K562 (cell line): ENCODE results near the gene CCDC159. TPM values are rescaled to one million over a fixed set of nuclear protein-coding genes. Genes with fewer than 3 reads are reported as not detected.

ENCODE experiments used
- ATAC-seq: fragments of 200-7000 bp; cut with Tn5 transposase; 3 replicates; pipeline ENCODE4 v1.9.1; 2020; ENCODE audit warnings: moderate library complexity
- BruUV-seq: library from RNA; stranded (reverse); fragments of 400-500 nt; replicated peaks from 2 replicates; lab custom pipeline; 2021; lab: Mats Ljungman, UMichigan
- CTCF ChIA-PET: fragments of 300-600 bp; formaldehyde crosslinking; extraction: SDS; loops from one replicate; lab custom pipeline; 2021; ENCODE audit warnings: low intra/inter-chr PET ratio; lab: Yijun Ruan, JAX
- POLR2A ChIA-PET: fragments of 300-600, 350-650 bp; sonication (Branson Sonifier 250); formaldehyde crosslinking; extraction: SDS; loops from one replicate; lab custom pipeline; 2021; ENCODE audit warnings: antibody characterized with exemption, inconsistent platforms; lab: Yijun Ruan, JAX
- DNase-seq, 4 experiments: peaks; one replicate each; pipeline versions ENCODE4 v3.0.0 to v3.0.0-alpha.2; 2011 to 2018; ENCODE audit warnings: low spot score in 3 of 4, mixed read lengths in 3 of 4; ENCODE audit errors: extremely low read depth in 1 of 4
- FAIRE-seq: peaks from 2 replicates; lab custom pipeline; 2011; peaks lifted over from hg19 to GRCh38; lab: Jason Lieb, UNC
- H2AFZ ChIP-seq: 2 replicates; pipeline ENCODE4 v1.6.0; 2011; ENCODE audit warnings: low read depth, low read length, control low read depth, inconsistent platforms
- H3K27ac ChIP-seq: fragments of 200-600 bp; 3 replicates; pipeline ENCODE4 v1.8.0; 2011; ENCODE audit warnings: low read depth, mild to moderate bottlenecking, control low read depth, inconsistent platforms, low read length, moderate library complexity, mixed read lengths; ENCODE audit errors: extremely low read depth
- H3K27me3 ChIP-seq, 2 experiments: fragments of 300-600 bp in 1 of 2; 2 replicates in 1 of 2; 3 replicates in 1 of 2; pipeline versions ENCODE4 v1.6.0 to v1.8.0; 2011; ENCODE audit warnings: inconsistent platforms in 2 of 2, low read length in 2 of 2, mild to moderate bottlenecking in 1 of 2, mixed read lengths in 1 of 2, moderate library complexity in 1 of 2; ENCODE audit not compliant: control insufficient read depth in 2 of 2, insufficient read depth in 2 of 2
- H3K36me3 ChIP-seq: fragments of 300-600 bp; 3 replicates; pipeline ENCODE4 v1.8.0; 2011; ENCODE audit warnings: mild to moderate bottlenecking, low read length, inconsistent platforms; ENCODE audit not compliant: control insufficient read depth, insufficient read depth
- H3K4me1 ChIP-seq, 2 experiments: fragments of 200-600 bp in 1 of 2; replicated peaks in 1 of 2; 2 replicates in 1 of 2; 3 replicates in 1 of 2; pipeline versions ENCODE4 v1.5.1 to v1.8.0; 2011; ENCODE audit warnings: inconsistent platforms in 2 of 2, low read length in 2 of 2, mild to moderate bottlenecking in 1 of 2, mixed read lengths in 1 of 2, moderate library complexity in 1 of 2; ENCODE audit not compliant: control insufficient read depth in 2 of 2, insufficient read depth in 2 of 2
- H3K4me2 ChIP-seq: 2 replicates; pipeline ENCODE4 v1.6.1; 2011; ENCODE audit warnings: low read length, control low read depth, inconsistent platforms, mixed read lengths; ENCODE audit not compliant: insufficient read depth
- H3K4me3 ChIP-seq: fragments of 200-600 bp; sonication (generic), shearing (Covaris generic); 2 replicates; pipeline ENCODE4 v1.5.1; 2016; ENCODE audit warnings: control low read depth, inconsistent platforms
- H3K79me2 ChIP-seq: fragments of 200-600 bp; 3 replicates; pipeline ENCODE4 v1.8.0; 2011; ENCODE audit warnings: low read length, inconsistent platforms; ENCODE audit not compliant: control insufficient read depth, insufficient read depth
- H3K9ac ChIP-seq, 2 experiments: 2 replicates each; pipeline versions ENCODE4 v1.6.0 to v1.6.1; 2011; ENCODE audit warnings: low read depth in 2 of 2, low read length in 2 of 2, control low read depth in 1 of 2, inconsistent platforms in 1 of 2, mild to moderate bottlenecking in 1 of 2, mixed read lengths in 1 of 2; ENCODE audit not compliant: insufficient read depth in 1 of 2
- H3K9me1 ChIP-seq: one replicate; pipeline ENCODE4 v1.6.0; 2011; ENCODE audit warnings: inconsistent platforms, mild to moderate bottlenecking, low read length, moderate library complexity; ENCODE audit not compliant: control insufficient read depth, insufficient read depth
- H3K9me3 ChIP-seq: replicated peaks from 2 replicates; pipeline ENCODE4 v1.5.1; 2011; ENCODE audit warnings: low read depth, low read length, inconsistent platforms; ENCODE audit not compliant: control insufficient read depth, insufficient read depth
- H4K20me1 ChIP-seq: replicated peaks from 2 replicates; pipeline ENCODE4 v1.6.1; 2011; ENCODE audit warnings: low read length, inconsistent platforms, mixed read lengths; ENCODE audit not compliant: control insufficient read depth, insufficient read depth
- ADNP ChIP-seq: fragments of 200-800 bp; sonication (Bioruptor generic); IDR thresholded peaks from 2 replicates; pipeline ENCODE4 v1.6.1; 2016; ENCODE audit warnings: missing genetic modification characterization, missing compliant biosample characterization
- BCOR ChIP-seq: fragments of 450-650 bp; IDR thresholded peaks from 2 replicates; pipeline ENCODE4 v1.6.1; 2016
- CBX1 ChIP-seq: sonication (generic); IDR thresholded peaks from 2 replicates; pipeline ENCODE4 v1.6.1; 2016; ENCODE audit warnings: antibody characterized with exemption, low read depth, mild to moderate bottlenecking
- DLX4 ChIP-seq: fragments of 250-450 bp; sonication (Bioruptor Pico); IDR thresholded peaks from 2 replicates; pipeline ENCODE4 v1.6.1; 2021; ENCODE audit warnings: mild to moderate bottlenecking
- EP400 ChIP-seq: fragments of 450-650 bp; IDR thresholded peaks from 2 replicates; pipeline ENCODE4 v1.6.1; 2017; ENCODE audit warnings: antibody characterized with exemption, mild to moderate bottlenecking, moderate library complexity
- HDAC2 ChIP-seq: fragments of 450-650 bp; IDR thresholded peaks from 2 replicates; pipeline ENCODE4 v1.6.1; 2016; ENCODE audit warnings: mild to moderate bottlenecking
- KDM1A ChIP-seq, 2 experiments: fragments of 450-650 bp; IDR thresholded peaks; 2 replicates each; pipeline ENCODE4 v1.6.1; 2016; ENCODE audit warnings: mild to moderate bottlenecking in 2 of 2
- PHF20 ChIP-seq: fragments of 450-650 bp; IDR thresholded peaks from 2 replicates; pipeline ENCODE4 v1.6.1; 2018; ENCODE audit not compliant: partially characterized antibody
- POLR2A ChIP-seq: fragments of 450-650 bp; conservative IDR thresholded peaks from 2 replicates; pipeline ENCODE4 v1.6.1; 2016
- RBM25 ChIP-seq: fragments of 200-400 bp; formaldehyde crosslinking; IDR thresholded peaks from 2 replicates; pipeline ENCODE4 v1.6.1; 2018; ENCODE audit warnings: low read length, low read depth, moderate library complexity; ENCODE audit not compliant: severe bottlenecking
- RCOR1 ChIP-seq, 2 experiments: IDR thresholded peaks; 2 replicates each; pipeline ENCODE4 v1.6.1; 2012; ENCODE audit warnings: low read depth in 2 of 2, low read length in 2 of 2, borderline replicate concordance in 1 of 2, improper control_type of control experiment in 1 of 2
- SMARCA5 ChIP-seq: fragments of 450-650 bp; IDR thresholded peaks from 2 replicates; pipeline ENCODE4 v1.6.1; 2016
- SRSF3 ChIP-seq: fragments of 200-400 bp; formaldehyde crosslinking; IDR thresholded peaks from 2 replicates; pipeline ENCODE4 v1.6.1; 2016; ENCODE audit warnings: mild to moderate bottlenecking, low read length, moderate library complexity; ENCODE audit not compliant: insufficient read depth
- ZFP30 ChIP-seq: fragments of 250-450 bp; sonication (Bioruptor Pico); IDR thresholded peaks from 2 replicates; pipeline ENCODE4 v1.8.0; 2022; ENCODE audit warnings: moderate library complexity, mild to moderate bottlenecking, inconsistent platforms, borderline replicate concordance
- ZNF253 ChIP-seq: fragments of 250-450 bp; sonication (Bioruptor Pico); conservative IDR thresholded peaks from 2 replicates; pipeline ENCODE4 v1.6.1; 2021; ENCODE audit warnings: mild to moderate bottlenecking
- WGBS: fragments of 100-300 bp; shearing (Covaris generic); methylation state at CpG from one replicate; pipeline ENCODE4 v1.1.6; 2016; ENCODE audit warnings: low coverage, mixed read lengths; ENCODE audit not compliant: insufficient coverage; ENCODE audit errors: missing lambda C conversion rate; 5-methylcytosine and 5-hydroxymethylcytosine counted together
- in situ Hi-C: fragments of 300-500 bp; cut with MboI; formaldehyde crosslinking; loops from 4 replicates; pipeline ENCODE4 v1.15.0; 2018; ENCODE audit warnings: inconsistent platforms, mixed read lengths
- intact Hi-C: fragments of 100-400 bp; cut with micrococcal nuclease; formaldehyde crosslinking; loops from 2 replicates; pipeline ENCODE4 v1.14.2; 2022
- polyA plus RNA-seq, 8 experiments: library from polyadenylated mRNA; depleted of rRNA in 4 of 8; stranded (reverse) in 5 of 8; unstranded in 3 of 8; fragments of >200 nt; fragmentation: Nextera tagmentation in 2 of 8; fragmentation: Illumina TruSeq in 1 of 8; extraction: Ambion mirVana in 2 of 8; extraction: Trizol in 1 of 8; gene quantifications; 2 replicates each; pipeline versions ENCODE4 v1.2.1 to v1.2.3, GENCODE V29; 2011 to 2014; ENCODE audit warnings: inconsistent platforms in 1 of 8, missing spikeins in 1 of 8
- total RNA-seq, 7 experiments: library from RNA; depleted of rRNA in 6 of 7; stranded (reverse); fragments of >200 nt in 6 of 7; fragmentation: Illumina TruSeq in 2 of 7; extraction: Trizol in 2 of 7; gene quantifications; 2 replicates each; pipeline versions ENCODE4 v1.2.1 to v1.2.3, GENCODE V29; 2011 to 2021; ENCODE audit warnings: low replicate concordance in 1 of 7

Gene CCDC159
- total and polyA plus RNA-seq, 9 of the 15 experiments (the other 6 are each of a cell fraction or from before 2014, with no cell fraction given): 0.68 to 10.1 (median 4.7) TPM

- Histone ChIP-seq H3K36me3 (no peaks in the 10 kb centered on the region), H3K9ac (peak overlapping the region in 1 of 2 experiments; percentile 69; a peak in 2 of 4 replicates), H3K27ac (peak overlapping the region; percentile 27; the same call in 1 of the 3 replicates), H3K79me2 (no peaks in the 10 kb centered on the region), H3K27me3 (no peaks in the 10 kb centered on the region), H3K4me2 (no peak overlapping the region), H3K4me3 (no peak overlapping the region), H4K20me1 (no peaks in the 10 kb centered on the region)
- 45% methylated on average over 13 of the region's 17 CpGs for WGBS
- ATAC-seq (no peak), DNase-seq (no peak)
- in situ Hi-C loops (no loop called here), intact Hi-C loops (no loop called here)
- POLR2A ChIA-PET: interaction anchor here (0.6 to 1.6 kb wide), 6 partner anchors 13 to 594 kb away, joined by 3 to 7 read pairs (median 3); partner anchors contain the start of genes CCDC159 and RAB3D
- TF ChIP-seq ZNF253 (CRISPR knock-in tag) (no peak), DLX4 (CRISPR knock-in tag) (no peak), POLR2A (no peak)
- TF ChIP-seq, all 486 proteins: peak for 0
- FAIRE-seq: no peak
- Histone ChIP-seq H3K9me3 (no peaks in the 10 kb centered on the region), H2AFZ (peak overlapping the region; percentile 25; the same call in 1 of the 2 replicates), H3K9me1 (no peaks in the 10 kb centered on the region), H3K4me1 (peaks cover 17 to 19% of the 10 kb centered on the region in 2 experiments; a peak in 4 of 5 replicates)
- CTCF ChIA-PET: interaction anchor here (0.7 kb wide), 1 partner anchor 57 kb away, joined by 3 read pairs; no protein-coding TSS in a partner anchor
- no TSS peak for BruUV-seq
Measured at GRCh38 chr19:11324748-11325389, 21.4 kb upstream of the CCDC159 start.

- intact Hi-C loops: no loop called here
- no peak overlapping the region for H3K4me2 ChIP-seq
- FAIRE-seq: no peak
- no TSS peak for BruUV-seq
- DNase-seq: no peak
- no peak overlapping the region for H3K9ac ChIP-seq
- H3K36me3 ChIP-seq: no peaks in the 10 kb centered on the region
- in situ Hi-C loops: no loop called here
- H2AFZ ChIP-seq: no peak overlapping the region
- TF ChIP-seq RBM25: peak; percentile 84
- TF ChIP-seq CBX1: peak; percentile 89; the same call in 1 of the 2 replicates
- peak; percentile 95 for TF ChIP-seq BCOR
- peak; percentile 87 for TF ChIP-seq ADNP (tag)
- peak in 1 of 2 experiments; percentile 66; a peak in 2 of 4 replicates for TF ChIP-seq RCOR1 (IDR thresholded peaks at IDR 0.05; ENCODE audit: borderline replicate concordance in 1 of 2, low read depth in 2 of 2, low read length in 2 of 2)
- TF ChIP-seq HDAC2: peak; percentile 73; the same call in 1 of the 2 replicates
- TF ChIP-seq PHF20: peak; percentile 26
- TF ChIP-seq KDM1A (IDR thresholded peaks at IDR 0.05): peak; percentile 71 to 80
- TF ChIP-seq ZFP30: no peak
- TF ChIP-seq SRSF3: no peak
- no peak for TF ChIP-seq EP400
- 0 out of 2 replicates have a peak, but pooled peaks have one; percentile 70 for TF ChIP-seq SMARCA5
- ATAC-seq: no peak
- no peak overlapping the region for H3K4me3 ChIP-seq
- no peaks in the 10 kb centered on the region for H3K9me1 ChIP-seq
- WGBS: 62% methylated on average over 7 of the region's 7 CpGs
- H3K4me1 ChIP-seq: peaks cover 14 to 17% of the 10 kb centered on the region in 2 experiments; a peak in 4 of 5 replicates
- H4K20me1 ChIP-seq: no peaks in the 10 kb centered on the region
- no peaks in the 10 kb centered on the region for H3K79me2 ChIP-seq
- H3K9me3 ChIP-seq: no peaks in the 10 kb centered on the region
- no peak overlapping the region for H3K27ac ChIP-seq
- ChIA-PET CTCF (no interaction called here), POLR2A (interaction anchor here (0.6 to 1.6 kb wide), 4 partner anchors 13 to 101 kb away, joined by 3 to 7 read pairs (median 3); partner anchors contain the start of genes CCDC159 and RAB3D)
- H3K27me3 ChIP-seq: no peaks in the 10 kb centered on the region
Measured at GRCh38 chr19:11325544-11325943, 20.8 kb upstream of the CCDC159 start.
